ENCODE results near the gene NRG3.

Gene NRG3

DNA sequence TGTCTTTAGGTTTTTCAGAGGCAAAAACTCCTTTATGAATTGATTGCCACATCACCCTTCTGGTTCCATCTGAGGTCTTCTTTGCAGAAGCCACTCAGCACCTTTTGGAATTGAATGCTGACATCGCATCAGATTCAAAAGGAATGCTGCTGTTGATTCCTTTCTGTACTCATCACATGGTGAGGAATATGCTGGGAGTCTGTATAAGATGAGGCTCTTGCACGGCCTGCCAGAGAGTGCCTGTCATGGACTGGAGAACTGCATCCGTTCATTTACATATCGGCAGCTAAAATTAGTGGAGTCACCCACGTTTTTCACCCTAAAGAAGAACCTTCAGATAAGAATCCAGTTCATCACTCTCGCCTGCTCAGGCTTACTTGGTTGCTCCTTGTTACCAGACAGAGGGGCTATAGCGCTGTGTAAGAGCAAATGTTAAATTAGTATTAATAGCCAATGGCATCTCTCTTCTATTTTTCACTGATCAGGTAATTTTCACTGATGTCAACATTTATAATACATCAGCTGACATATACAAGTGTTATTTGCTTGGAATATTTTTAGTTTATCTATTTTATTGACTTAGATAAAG lies 14.3 kb downstream of the NRG3 start:
- no peak overlapping the region for H3K9ac ChIP-seq (ENCODE audit: low read length)
- H3K9me3 ChIP-seq (ENCODE audit: control insufficient read depth, low read length), result no peaks in the 10 kb centered on the region
- H3K4me3 ChIP-seq (ENCODE audit: low read length), result no peak overlapping the region
- no peaks in the 10 kb centered on the region for H3K27me3 ChIP-seq (ENCODE audit: control insufficient read depth, insufficient read depth, low read length)
- no peaks in the 10 kb centered on the region for H3K36me3 ChIP-seq (ENCODE audit: control insufficient read depth, insufficient read depth, low read length)
- no peaks in the 10 kb centered on the region for H3K4me1 ChIP-seq (ENCODE audit: control insufficient read depth, insufficient read depth, low read length)

DNA sequence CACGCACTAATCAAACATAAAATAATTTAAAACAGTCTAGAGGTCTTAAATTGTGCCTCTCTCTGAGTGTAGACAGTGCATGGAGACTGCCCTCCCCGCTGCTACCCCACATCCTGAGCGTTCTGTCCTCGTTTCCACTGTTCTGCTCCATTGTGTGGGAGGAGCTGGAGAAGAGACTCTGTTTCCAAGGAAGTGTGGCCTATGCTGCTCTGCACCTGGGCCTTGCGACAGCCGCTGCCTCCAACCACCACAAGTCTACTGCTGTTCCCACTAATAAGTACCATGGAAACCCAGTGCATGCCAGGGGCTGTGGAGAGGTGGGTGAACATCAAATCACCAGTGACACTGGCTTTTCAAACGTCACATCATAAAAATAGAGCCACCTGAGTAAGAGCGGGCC lies 19.6 kb downstream of the NRG3 start:
- H3K4me3 ChIP-seq (ENCODE audit: low read length), result no peak overlapping the region
- no peaks in the 10 kb centered on the region for H3K27me3 ChIP-seq (ENCODE audit: control insufficient read depth, insufficient read depth, low read length)
- no peaks in the 10 kb centered on the region for H3K9me3 ChIP-seq (ENCODE audit: control insufficient read depth, low read length)
- H3K9ac ChIP-seq (ENCODE audit: low read length), result no peak overlapping the region
- H3K36me3 ChIP-seq (ENCODE audit: control insufficient read depth, insufficient read depth, low read length), result no peaks in the 10 kb centered on the region
- no peaks in the 10 kb centered on the region for H3K4me1 ChIP-seq (ENCODE audit: control insufficient read depth, insufficient read depth, low read length)

DNA sequence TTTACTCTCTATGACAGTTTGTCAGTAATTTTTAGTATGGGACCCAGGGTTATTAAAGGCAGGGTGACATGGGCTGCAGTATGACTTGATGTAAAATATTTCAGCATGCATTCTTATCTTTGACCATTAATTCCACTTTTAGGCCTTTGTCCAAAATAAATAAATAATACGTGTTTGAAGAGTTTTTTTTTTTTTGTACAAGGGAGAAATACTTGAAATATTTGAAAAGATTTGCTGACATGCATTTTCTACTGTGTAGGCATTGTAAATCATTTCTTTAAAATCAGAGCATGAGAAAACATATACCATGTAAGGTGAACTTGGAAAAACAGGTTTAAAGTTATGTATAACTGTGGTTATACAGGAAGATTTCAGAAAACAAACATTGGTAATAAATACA lies 23.5 kb downstream of the NRG3 start:
- no peak overlapping the region for H3K4me3 ChIP-seq (ENCODE audit: low read length)
- H3K4me1 ChIP-seq (ENCODE audit: control insufficient read depth, insufficient read depth, low read length), result no peaks in the 10 kb centered on the region
- no peaks in the 10 kb centered on the region for H3K27me3 ChIP-seq (ENCODE audit: control insufficient read depth, insufficient read depth, low read length)
- H3K9ac ChIP-seq (ENCODE audit: low read length), result no peak overlapping the region
- H3K36me3 ChIP-seq (ENCODE audit: control insufficient read depth, insufficient read depth, low read length), result no peaks in the 10 kb centered on the region
- H3K9me3 ChIP-seq (ENCODE audit: control insufficient read depth, low read length), result no peaks in the 10 kb centered on the region

DNA sequence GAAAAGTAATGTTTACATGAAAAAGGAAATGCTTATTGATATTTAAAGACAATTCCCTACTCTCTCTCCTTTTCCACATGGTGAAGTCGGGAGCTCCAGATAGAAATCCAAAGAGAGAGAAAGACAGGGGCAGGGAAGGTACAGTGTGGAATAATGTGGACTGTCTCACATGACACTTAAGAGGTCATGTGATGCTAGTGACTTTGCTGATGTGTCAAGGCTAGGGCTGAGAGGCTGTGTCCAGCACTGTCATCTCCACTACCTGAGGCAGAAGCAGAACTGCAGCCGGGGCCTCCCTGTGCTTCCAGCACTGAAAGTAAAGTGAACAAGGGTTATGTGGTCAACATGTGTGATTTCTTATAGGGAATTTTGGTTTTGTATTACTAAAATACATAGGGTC lies 26.0 kb downstream of the NRG3 start:
- no peak overlapping the region for H3K4me3 ChIP-seq (ENCODE audit: low read length)
- H3K36me3 ChIP-seq (ENCODE audit: control insufficient read depth, insufficient read depth, low read length), result no peaks in the 10 kb centered on the region
- H3K9ac ChIP-seq (ENCODE audit: low read length), result no peak overlapping the region
- no peaks in the 10 kb centered on the region for H3K27me3 ChIP-seq (ENCODE audit: control insufficient read depth, insufficient read depth, low read length)
- H3K4me1 ChIP-seq (ENCODE audit: control insufficient read depth, insufficient read depth, low read length), result no peaks in the 10 kb centered on the region
- no peaks in the 10 kb centered on the region for H3K9me3 ChIP-seq (ENCODE audit: control insufficient read depth, low read length)

DNA sequence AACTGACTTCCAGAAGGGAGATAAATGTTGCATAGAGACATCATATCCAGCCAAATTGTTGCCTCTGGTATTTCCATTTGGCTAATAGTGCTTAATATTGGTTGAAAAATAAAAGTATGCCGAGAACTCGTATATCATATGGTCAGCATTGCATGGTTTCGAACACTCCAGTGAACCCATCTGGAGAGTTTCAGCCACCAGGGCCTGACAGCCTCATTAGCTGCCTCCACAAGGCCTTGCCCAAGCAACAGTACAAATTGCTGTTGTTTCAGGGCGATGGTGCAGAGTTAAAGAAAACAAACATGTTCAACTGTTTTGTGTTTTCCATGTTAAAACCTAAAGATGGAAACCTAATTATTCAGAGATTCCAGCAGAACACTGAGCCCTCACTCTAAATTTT lies 28.5 kb downstream of the NRG3 start:
- H3K36me3 ChIP-seq (ENCODE audit: control insufficient read depth, insufficient read depth, low read length), result no peaks in the 10 kb centered on the region
- no peaks in the 10 kb centered on the region for H3K9me3 ChIP-seq (ENCODE audit: control insufficient read depth, low read length)
- H3K9ac ChIP-seq (ENCODE audit: low read length), result no peak overlapping the region
- no peaks in the 10 kb centered on the region for H3K27me3 ChIP-seq (ENCODE audit: control insufficient read depth, insufficient read depth, low read length)
- no peak overlapping the region for H3K4me3 ChIP-seq (ENCODE audit: low read length)
- no peaks in the 10 kb centered on the region for H3K4me1 ChIP-seq (ENCODE audit: control insufficient read depth, insufficient read depth, low read length)

DNA sequence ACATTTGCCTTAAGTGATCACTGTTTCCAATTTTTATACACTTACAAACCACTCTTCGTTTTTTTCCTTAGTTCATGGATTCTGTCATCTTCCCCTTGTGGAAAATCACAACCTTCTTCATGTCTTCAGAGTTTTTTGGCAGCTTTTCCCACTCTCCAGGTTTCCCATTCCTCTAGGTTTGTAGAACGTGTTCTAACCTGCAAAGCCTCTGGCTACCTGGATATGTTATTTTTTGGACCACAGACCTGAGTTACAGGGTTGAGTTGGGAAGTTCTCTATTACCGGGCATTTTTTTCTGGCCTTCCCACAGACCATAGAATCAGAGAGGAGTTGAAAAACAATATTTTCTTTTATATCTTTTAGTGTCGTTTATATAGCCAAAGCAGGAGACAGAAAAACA lies 30.2 kb downstream of the NRG3 start:
- Histone ChIP-seq H3K9me3 (ENCODE audit: control insufficient read depth, low read length) (no peaks in the 10 kb centered on the region), H3K4me1 (ENCODE audit: control insufficient read depth, insufficient read depth, low read length) (no peaks in the 10 kb centered on the region), H3K9ac (ENCODE audit: low read length) (no peak overlapping the region), H3K27me3 (ENCODE audit: control insufficient read depth, insufficient read depth, low read length) (no peaks in the 10 kb centered on the region), H3K36me3 (ENCODE audit: control insufficient read depth, insufficient read depth, low read length) (no peaks in the 10 kb centered on the region), H3K4me3 (ENCODE audit: low read length) (no peak overlapping the region)

DNA sequence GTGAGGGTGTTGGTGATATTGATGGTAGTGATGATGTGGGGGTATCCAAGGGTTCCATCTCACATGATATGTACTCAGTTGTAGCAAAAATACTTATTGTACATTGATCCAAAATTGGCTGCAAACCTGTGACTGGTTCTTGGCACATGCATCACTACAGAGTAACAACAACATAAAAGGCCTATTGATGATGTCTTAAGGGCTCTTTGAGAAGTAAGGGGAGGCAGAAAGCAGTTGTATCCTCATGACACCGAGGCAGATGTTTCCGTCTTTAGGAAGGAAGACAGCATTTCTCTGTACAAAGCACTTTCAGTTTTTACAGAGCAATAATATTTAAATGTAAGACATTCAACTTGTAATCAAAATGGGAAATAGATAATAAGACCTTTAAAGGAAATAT lies 34.5 kb downstream of the NRG3 start:
- Histone ChIP-seq H3K36me3 (ENCODE audit: control insufficient read depth, insufficient read depth, low read length) (no peaks in the 10 kb centered on the region), H3K27me3 (ENCODE audit: control insufficient read depth, insufficient read depth, low read length) (no peaks in the 10 kb centered on the region), H3K4me1 (ENCODE audit: control insufficient read depth, insufficient read depth, low read length) (no peaks in the 10 kb centered on the region), H3K4me3 (ENCODE audit: low read length) (no peak overlapping the region), H3K9me3 (ENCODE audit: control insufficient read depth, low read length) (no peaks in the 10 kb centered on the region), H3K9ac (ENCODE audit: low read length) (no peak overlapping the region)

DNA sequence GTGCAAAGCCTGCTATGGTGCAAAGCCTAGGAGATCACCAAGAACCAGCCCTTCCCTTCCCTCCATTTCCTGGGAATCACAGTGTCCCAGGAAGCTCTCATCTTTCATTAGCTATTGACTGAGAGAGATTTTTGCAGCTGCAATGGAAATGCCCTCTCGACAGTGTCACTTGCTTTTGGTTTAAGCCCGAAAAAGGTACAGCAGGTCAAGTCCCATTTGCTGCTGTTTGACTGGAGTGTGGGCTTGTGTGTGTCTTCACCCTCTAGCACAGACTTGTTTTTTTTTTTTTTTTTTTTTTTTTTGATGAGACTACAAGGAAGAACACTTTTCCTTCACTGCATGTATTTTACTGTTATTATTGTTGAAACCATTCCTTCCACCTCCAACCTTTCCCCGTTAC lies 36.3 kb downstream of the NRG3 start:
- Histone ChIP-seq H3K9ac (ENCODE audit: low read length) (no peak overlapping the region), H3K4me3 (ENCODE audit: low read length) (no peak overlapping the region), H3K36me3 (ENCODE audit: control insufficient read depth, insufficient read depth, low read length) (no peaks in the 10 kb centered on the region), H3K27me3 (ENCODE audit: control insufficient read depth, insufficient read depth, low read length) (no peaks in the 10 kb centered on the region), H3K9me3 (ENCODE audit: control insufficient read depth, low read length) (no peaks in the 10 kb centered on the region), H3K4me1 (ENCODE audit: control insufficient read depth, insufficient read depth, low read length) (no peaks in the 10 kb centered on the region)

DNA sequence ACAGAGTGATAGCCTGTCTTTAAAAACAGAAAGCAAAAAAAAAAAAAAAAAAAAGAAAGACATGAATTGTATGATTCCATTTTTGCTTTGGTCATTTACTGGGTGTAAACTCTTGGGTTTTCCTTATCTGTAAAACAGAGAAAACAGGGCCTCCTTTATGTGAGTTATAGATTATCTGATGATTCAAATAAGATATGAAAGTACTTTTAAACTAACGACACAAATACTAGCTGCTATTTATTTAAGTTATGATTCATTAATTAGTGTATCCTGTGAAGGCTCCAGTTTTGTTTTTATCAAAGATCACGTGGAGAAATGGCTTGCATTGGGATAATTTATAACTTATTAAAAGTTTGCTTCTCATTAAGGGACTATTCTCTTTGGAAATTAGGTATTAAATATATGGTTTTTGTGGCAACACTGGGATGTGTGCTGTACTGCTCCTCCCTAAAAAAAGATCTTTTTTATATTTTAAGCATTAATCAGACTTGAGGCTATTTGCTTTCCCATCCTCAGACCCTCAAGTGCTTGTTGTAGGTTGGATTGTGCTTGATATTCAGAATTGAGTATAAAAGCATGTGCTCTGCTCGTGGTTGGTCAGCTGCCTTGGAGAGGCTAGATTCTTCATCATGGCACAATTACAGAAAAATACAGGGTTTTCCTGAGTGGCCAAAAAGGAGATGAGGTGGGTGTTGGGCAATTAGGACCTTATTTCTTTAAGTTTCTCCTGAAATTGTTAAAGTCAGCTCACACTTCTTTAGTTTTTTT lies 39.9 kb downstream of the NRG3 start:
- no peak overlapping the region for H3K9ac ChIP-seq (ENCODE audit: low read length)
- no peaks in the 10 kb centered on the region for H3K4me1 ChIP-seq (ENCODE audit: control insufficient read depth, insufficient read depth, low read length)
- H3K9me3 ChIP-seq (ENCODE audit: control insufficient read depth, low read length), result no peaks in the 10 kb centered on the region

DNA sequence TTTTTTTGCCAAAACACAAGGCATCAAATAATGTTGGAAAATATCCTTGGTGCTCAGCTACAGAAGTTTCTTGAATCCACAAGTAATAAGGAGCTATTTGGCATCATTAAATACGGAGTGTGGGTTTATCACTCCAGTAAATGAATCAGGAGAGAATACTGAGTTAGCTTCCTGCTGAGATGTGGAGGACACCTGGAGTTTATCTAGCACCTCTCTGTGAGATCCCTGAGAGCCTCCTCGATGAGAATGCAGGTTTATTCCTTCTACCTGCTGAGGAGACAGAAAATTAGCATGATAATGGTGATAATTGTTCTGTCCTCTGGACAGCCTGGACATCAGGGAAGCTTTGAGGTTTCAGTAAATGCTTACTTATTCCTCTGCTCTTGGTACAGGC lies 40.5 kb downstream of the NRG3 start:
- Histone ChIP-seq H3K4me3 (ENCODE audit: low read length) (no peak overlapping the region), H3K9ac (ENCODE audit: low read length) (no peak overlapping the region), H3K9me3 (ENCODE audit: control insufficient read depth, low read length) (no peaks in the 10 kb centered on the region), H3K27me3 (ENCODE audit: control insufficient read depth, insufficient read depth, low read length) (no peaks in the 10 kb centered on the region), H3K4me1 (ENCODE audit: control insufficient read depth, insufficient read depth, low read length) (no peaks in the 10 kb centered on the region), H3K36me3 (ENCODE audit: control insufficient read depth, insufficient read depth, low read length) (no peaks in the 10 kb centered on the region)

More for the DNA sequence above, 39.9 kb downstream of the NRG3 start:
- Histone ChIP-seq H3K36me3 (ENCODE audit: control insufficient read depth, insufficient read depth, low read length) (no peaks in the 10 kb centered on the region), H3K27me3 (ENCODE audit: control insufficient read depth, insufficient read depth, low read length) (no peaks in the 10 kb centered on the region), H3K4me3 (ENCODE audit: low read length) (no peak overlapping the region)

DNA sequence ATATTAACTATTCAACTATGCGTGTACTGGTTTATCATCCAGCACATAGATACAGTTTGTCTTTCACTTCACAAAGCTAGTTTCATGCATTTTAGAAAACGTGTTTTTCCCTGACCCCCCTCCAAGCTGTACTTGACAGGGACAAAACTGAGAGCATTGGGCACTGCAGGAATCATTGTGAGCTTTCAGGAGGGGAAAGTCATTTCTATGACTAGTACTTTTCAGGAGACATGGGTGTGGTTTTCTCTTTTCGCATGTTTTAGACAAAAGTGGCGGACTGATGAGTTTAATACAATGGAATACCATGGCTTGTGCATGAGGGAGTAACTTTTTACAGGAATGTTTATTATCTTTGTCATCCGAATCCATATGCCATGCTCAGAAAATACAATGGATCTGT lies 42.7 kb downstream of the NRG3 start:
- no peaks in the 10 kb centered on the region for H3K4me1 ChIP-seq (ENCODE audit: control insufficient read depth, insufficient read depth, low read length)
- no peak overlapping the region for H3K9ac ChIP-seq (ENCODE audit: low read length)
- no peaks in the 10 kb centered on the region for H3K27me3 ChIP-seq (ENCODE audit: control insufficient read depth, insufficient read depth, low read length)
- H3K36me3 ChIP-seq (ENCODE audit: control insufficient read depth, insufficient read depth, low read length), result no peaks in the 10 kb centered on the region
- H3K9me3 ChIP-seq (ENCODE audit: control insufficient read depth, low read length), result no peaks in the 10 kb centered on the region
- H3K4me3 ChIP-seq (ENCODE audit: low read length), result no peak overlapping the region

DNA sequence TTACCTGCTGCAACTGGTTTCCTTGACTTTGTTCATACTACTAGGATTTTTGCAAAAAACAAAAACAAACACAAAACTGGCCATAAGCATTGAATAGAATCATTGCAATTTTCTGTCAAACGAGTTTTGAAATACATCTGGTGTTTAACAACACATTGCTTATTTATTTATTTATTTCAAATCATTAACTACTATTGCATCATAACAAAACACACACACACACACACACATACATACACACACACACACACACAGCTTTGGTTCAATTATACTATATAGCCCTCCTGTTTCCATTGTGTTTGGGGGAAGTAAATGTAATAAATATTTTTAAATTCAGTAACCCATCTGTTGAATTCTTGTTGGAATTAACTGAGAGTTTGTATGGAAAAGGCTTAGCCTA lies 43.8 kb downstream of the NRG3 start:
- Histone ChIP-seq H3K4me3 (ENCODE audit: low read length) (no peak overlapping the region), H3K9me3 (ENCODE audit: control insufficient read depth, low read length) (no peaks in the 10 kb centered on the region), H3K27me3 (ENCODE audit: control insufficient read depth, insufficient read depth, low read length) (no peaks in the 10 kb centered on the region), H3K4me1 (ENCODE audit: control insufficient read depth, insufficient read depth, low read length) (no peaks in the 10 kb centered on the region), H3K36me3 (ENCODE audit: control insufficient read depth, insufficient read depth, low read length) (no peaks in the 10 kb centered on the region), H3K9ac (ENCODE audit: low read length) (no peak overlapping the region)
